Common myeloid progenitor, CD34-positive (primary cell): ENCODE measurements around the gene IL36A.

ENCODE experiments used
- CTCF ChIA-PET: fragments of 350-600 bp; sonication (Branson Sonifier 250); formaldehyde crosslinking; loops from one replicate; lab custom pipeline; 2021; ENCODE audit warnings: antibody characterized with exemption; lab: Charles Lee
- POLR2A ChIA-PET: fragments of 350-600 bp; sonication (Branson Sonifier 250); formaldehyde crosslinking; loops from one replicate; lab custom pipeline; 2021; ENCODE audit warnings: antibody characterized with exemption; lab: Charles Lee
- DNase-seq, 3 donors: peaks; one replicate each; pipeline versions ENCODE4 v3.0.0 to v3.0.0-alpha.2; 2013
- H3K27ac ChIP-seq, 2 experiments: 1 replicate in 1 of 2; 2 replicates in 1 of 2; pipeline ENCODE4 v1.7.0; 2013; ENCODE audit warnings: inconsistent platforms in 2 of 2, low read length in 2 of 2, mild to moderate bottlenecking in 2 of 2, low read depth in 1 of 2, moderate library complexity in 1 of 2; ENCODE audit not compliant: severe bottlenecking in 2 of 2, insufficient read depth in 1 of 2, poor library complexity in 1 of 2
- H3K27me3 ChIP-seq, 5 experiments: replicated peaks in 2 of 5; 1 replicate in 3 of 5; 2 replicates in 2 of 5; pipeline versions ENCODE4 v1.6.1 to v1.7.0; 2013; ENCODE audit warnings: low read length in 4 of 5, mild to moderate bottlenecking in 2 of 5, moderate library complexity in 2 of 5, inconsistent platforms in 1 of 5; ENCODE audit not compliant: insufficient read depth in 5 of 5, control insufficient read depth in 4 of 5
- H3K36me3 ChIP-seq, 4 experiments: 1 replicate in 2 of 4; 2 replicates in 2 of 4; pipeline versions ENCODE4 v1.6.1 to v1.7.0; 2013; ENCODE audit warnings: low read length in 3 of 4, control low read depth in 1 of 4, mild to moderate bottlenecking in 1 of 4; ENCODE audit not compliant: control insufficient read depth in 4 of 4, insufficient read depth in 4 of 4
- H3K4me1 ChIP-seq, 4 experiments: 1 replicate in 3 of 4; 2 replicates in 1 of 4; pipeline versions ENCODE4 v1.6.1 to v1.7.1; 2013; ENCODE audit warnings: low read length in 3 of 4, mild to moderate bottlenecking in 3 of 4, control low read depth in 1 of 4, inconsistent platforms in 1 of 4, moderate library complexity in 1 of 4; ENCODE audit not compliant: control insufficient read depth in 4 of 4, insufficient read depth in 4 of 4; ENCODE audit errors: control extremely low read depth in 1 of 4
- H3K4me3 ChIP-seq, 7 experiments: 1 replicate in 4 of 7; 2 replicates in 3 of 7; pipeline versions ENCODE4 v1.5.1 to v1.7.0; 2013; ENCODE audit warnings: mild to moderate bottlenecking in 7 of 7, low read length in 6 of 7, moderate library complexity in 6 of 7, inconsistent platforms in 2 of 7, low read depth in 2 of 7, control low read depth in 1 of 7; ENCODE audit not compliant: insufficient read depth in 4 of 7, control insufficient read depth in 1 of 7; ENCODE audit errors: extremely low read depth in 1 of 7
- H3K9me3 ChIP-seq, 5 experiments: 1 replicate in 4 of 5; 2 replicates in 1 of 5; pipeline versions ENCODE4 v1.6.1 to v1.7.1; 2013; ENCODE audit warnings: low read length in 4 of 5, mild to moderate bottlenecking in 2 of 5, inconsistent platforms in 1 of 5, low read depth in 1 of 5, moderate library complexity in 1 of 5; ENCODE audit not compliant: control insufficient read depth in 4 of 5, insufficient read depth in 2 of 5; ENCODE audit errors: control extremely low read depth in 1 of 5
- WGBS: methylation state at CpG from one replicate; pipeline ENCODE4 v1.1.5; 2013; ENCODE audit not compliant: insufficient coverage; 5-methylcytosine and 5-hydroxymethylcytosine counted together

IL36A gene

GRCh38 chr2:113056521-113056920 is 51.3 kb downstream of the IL36A start:
- H3K36me3 ChIP-seq = no peaks in the 10 kb centered on the region
- peaks cover 0 to 22% (median 8%) of the 10 kb centered on the region in 5 experiments for H3K9me3 ChIP-seq
- no peak overlapping the region for H3K4me3 ChIP-seq
- H3K27ac ChIP-seq = no peak overlapping the region
- no CpG with 5 or more reads among the region's 1 CpG for WGBS
- H3K27me3 ChIP-seq = no peaks in the 10 kb centered on the region
- no peaks in the 10 kb centered on the region for H3K4me1 ChIP-seq
- ChIA-PET POLR2A (no interaction called here), CTCF (no interaction called here)
- no peak for DNase-seq

DNA sequence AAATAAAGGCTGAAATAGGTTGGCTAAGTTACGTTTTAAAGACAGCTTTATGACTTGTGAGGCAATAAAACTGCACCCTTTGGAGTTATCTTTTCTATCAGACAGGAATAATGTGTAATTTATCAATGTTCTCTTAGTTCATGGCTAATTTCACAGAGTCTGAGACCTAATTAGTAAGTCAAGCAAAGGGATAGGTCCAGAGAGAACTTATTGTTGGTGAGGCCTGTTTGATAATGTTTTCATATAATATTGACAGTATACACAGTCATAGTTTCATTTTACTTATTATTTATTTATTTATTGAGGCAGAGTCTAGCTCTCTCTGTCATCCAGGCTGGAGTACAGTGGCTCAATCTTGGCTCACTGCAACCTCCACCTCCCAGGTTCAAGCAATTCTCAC is 51.9 kb downstream of the IL36A start:
- CTCF ChIA-PET = no interaction called here
- Histone ChIP-seq H3K4me1 (no peaks in the 10 kb centered on the region), H3K27me3 (no peaks in the 10 kb centered on the region), H3K27ac (no peak overlapping the region), H3K4me3 (no peak overlapping the region), H3K9me3 (peaks cover 0 to 22% (median 8%) of the 10 kb centered on the region in 5 experiments), H3K36me3 (no peaks in the 10 kb centered on the region)
- WGBS = no CpG with 5 or more reads among the region's 1 CpG
- POLR2A ChIA-PET = no interaction called here
- DNase-seq = no peak
